Measurements from ENCODE around the gene CCDC17.

GRCh38 chr1:45669859-45670655, 46.2 kb upstream of the CCDC17 start:
- TF ChIP-seq CTCF (IDR thresholded peaks at IDR 0.05; ENCODE audit: poor library complexity) (no peak), EZH2 (IDR thresholded peaks at IDR 0.05; ENCODE audit: borderline replicate concordance) (no peak), EZH2phosphoT487 (IDR thresholded peaks at IDR 0.05; ENCODE audit: low read depth, severe bottlenecking, unreplicated experiment) (no peak)

All from hepatocyte (in vitro differentiated cells).